Measurements from ENCODE around the gene TMEM14C.

TMEM14C gene

GRCh38 chr6:10722820-10723566 lies at the start of gene TMEM14C:
TMEM14C (plus strand) TSS chr6:10723070; CDS start chr6:10724614, 1,544 bp downstream.
- Histone ChIP-seq H3K9me3 (ENCODE audit: control insufficient read depth, insufficient read depth, low read depth, low read length) (peaks cover 24% of the 10 kb centered on the region), H3K4me1 (ENCODE audit: control insufficient read depth, insufficient read depth, low read length) (peaks cover 21% of the 10 kb centered on the region; the same call in 1 of the 2 replicates), H3K4me3 (ENCODE audit: low read depth, low read length) (peak within 1 kb of the TSS; percentile 97), H3K36me3 (ENCODE audit: control insufficient read depth, insufficient read depth, low read length) (peaks cover 34% of the 10 kb centered on the region), H3K9ac (ENCODE audit: low read length) (peak within 1 kb of the TSS; percentile 92), H3K27ac (ENCODE audit: low read depth, low read length) (peak within 1 kb of the TSS; percentile 77), H3K27me3 (ENCODE audit: control insufficient read depth, insufficient read depth, low read length) (no peaks in the 10 kb centered on the region)

- Histone ChIP-seq H3K4me3 (ENCODE audit: low read depth, low read length) (no peak overlapping the region), H3K9ac (ENCODE audit: low read length) (no peak overlapping the region), H3K9me3 (ENCODE audit: control insufficient read depth, insufficient read depth, low read depth, low read length) (no peaks in the 10 kb centered on the region), H3K4me1 (ENCODE audit: control insufficient read depth, insufficient read depth, low read length) (no peaks in the 10 kb centered on the region), H3K27ac (ENCODE audit: low read depth, low read length) (no peak overlapping the region), H3K36me3 (ENCODE audit: control insufficient read depth, insufficient read depth, low read length) (no peaks in the 10 kb centered on the region), H3K27me3 (ENCODE audit: control insufficient read depth, insufficient read depth, low read length) (no peaks in the 10 kb centered on the region)
These were observed 46.5 kb upstream of the TMEM14C start for GRCh38 chr6:10676403-10676802.

GRCh38 chr6:10678456-10678855 lies 44.4 kb upstream of the TMEM14C start:
- Histone ChIP-seq H3K36me3 (ENCODE audit: control insufficient read depth, insufficient read depth, low read length) (no peaks in the 10 kb centered on the region), H3K4me1 (ENCODE audit: control insufficient read depth, insufficient read depth, low read length) (no peaks in the 10 kb centered on the region; the same call in 1 of the 2 replicates), H3K9ac (ENCODE audit: low read length) (no peak overlapping the region), H3K4me3 (ENCODE audit: low read depth, low read length) (no peak overlapping the region), H3K9me3 (ENCODE audit: control insufficient read depth, insufficient read depth, low read depth, low read length) (no peaks in the 10 kb centered on the region), H3K27me3 (ENCODE audit: control insufficient read depth, insufficient read depth, low read length) (no peaks in the 10 kb centered on the region), H3K27ac (ENCODE audit: low read depth, low read length) (no peak overlapping the region)

DNA sequence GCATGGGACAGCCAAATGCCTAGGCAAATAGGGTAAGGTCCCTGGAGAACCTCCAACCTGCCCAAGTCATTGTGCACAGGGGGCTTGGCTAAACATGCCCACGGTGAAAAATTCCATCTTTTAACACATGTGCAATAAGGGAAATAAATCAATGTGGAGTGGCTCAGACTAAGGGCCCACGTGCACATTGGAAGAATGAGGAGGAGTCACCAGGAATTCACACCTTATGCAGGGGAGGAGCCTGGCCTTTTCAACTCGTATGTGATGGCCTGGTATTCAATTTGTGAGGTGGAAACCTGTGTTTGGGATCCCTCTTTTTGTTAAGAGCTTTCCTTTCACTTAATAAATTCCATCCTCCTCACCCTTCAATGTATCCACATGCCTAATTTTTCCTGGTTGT lies 41.1 kb upstream of the TMEM14C start:
- Histone ChIP-seq H3K9ac (ENCODE audit: low read length) (no peak overlapping the region), H3K4me1 (ENCODE audit: control insufficient read depth, insufficient read depth, low read length) (no peaks in the 10 kb centered on the region; the same call in 1 of the 2 replicates), H3K27me3 (ENCODE audit: control insufficient read depth, insufficient read depth, low read length) (no peaks in the 10 kb centered on the region), H3K36me3 (ENCODE audit: control insufficient read depth, insufficient read depth, low read length) (no peaks in the 10 kb centered on the region), H3K27ac (ENCODE audit: low read depth, low read length) (no peak overlapping the region), H3K9me3 (ENCODE audit: control insufficient read depth, insufficient read depth, low read depth, low read length) (no peaks in the 10 kb centered on the region), H3K4me3 (ENCODE audit: low read depth, low read length) (no peak overlapping the region)

- no peak overlapping the region for H3K4me3 ChIP-seq (ENCODE audit: low read depth, low read length)
- peaks cover 3% of the 10 kb centered on the region for H3K4me1 ChIP-seq (ENCODE audit: control insufficient read depth, insufficient read depth, low read length)
- no peak overlapping the region for H3K9ac ChIP-seq (ENCODE audit: low read length)
- no peaks in the 10 kb centered on the region for H3K36me3 ChIP-seq (ENCODE audit: control insufficient read depth, insufficient read depth, low read length)
- H3K27ac ChIP-seq (ENCODE audit: low read depth, low read length), result no peak overlapping the region
- no peaks in the 10 kb centered on the region for H3K9me3 ChIP-seq (ENCODE audit: control insufficient read depth, insufficient read depth, low read depth, low read length)
- no peaks in the 10 kb centered on the region for H3K27me3 ChIP-seq (ENCODE audit: control insufficient read depth, insufficient read depth, low read length)
These were observed 40.4 kb upstream of the TMEM14C start for GRCh38 chr6:10682355-10682988.

DNA sequence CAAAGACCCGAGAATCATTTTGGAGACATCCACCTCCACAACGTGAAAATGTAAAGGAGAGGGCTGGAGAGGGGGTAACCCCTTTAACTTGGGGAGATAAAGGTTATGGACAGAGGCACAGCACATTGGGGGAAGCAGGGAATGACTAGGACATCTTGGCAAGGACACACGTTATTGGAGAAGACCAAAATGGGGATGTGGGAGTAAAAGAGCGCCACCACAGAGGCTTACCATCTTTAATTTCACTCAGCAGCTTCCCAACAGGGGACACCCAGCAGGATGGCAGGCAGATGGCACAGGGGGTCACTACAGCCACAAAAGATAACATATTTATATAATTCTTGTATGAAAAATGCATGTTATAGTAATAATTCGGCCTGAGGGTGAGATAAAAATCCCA lies 38.3 kb upstream of the TMEM14C start:
- no peaks in the 10 kb centered on the region for H3K36me3 ChIP-seq (ENCODE audit: control insufficient read depth, insufficient read depth, low read length)
- no peak overlapping the region for H3K9ac ChIP-seq (ENCODE audit: low read length)
- H3K27ac ChIP-seq (ENCODE audit: low read depth, low read length), result no peak overlapping the region
- H3K9me3 ChIP-seq (ENCODE audit: control insufficient read depth, insufficient read depth, low read depth, low read length), result no peaks in the 10 kb centered on the region
- H3K4me1 ChIP-seq (ENCODE audit: control insufficient read depth, insufficient read depth, low read length), result peaks cover 7% of the 10 kb centered on the region
- H3K4me3 ChIP-seq (ENCODE audit: low read depth, low read length), result no peak overlapping the region
- no peaks in the 10 kb centered on the region for H3K27me3 ChIP-seq (ENCODE audit: control insufficient read depth, insufficient read depth, low read length)

DNA sequence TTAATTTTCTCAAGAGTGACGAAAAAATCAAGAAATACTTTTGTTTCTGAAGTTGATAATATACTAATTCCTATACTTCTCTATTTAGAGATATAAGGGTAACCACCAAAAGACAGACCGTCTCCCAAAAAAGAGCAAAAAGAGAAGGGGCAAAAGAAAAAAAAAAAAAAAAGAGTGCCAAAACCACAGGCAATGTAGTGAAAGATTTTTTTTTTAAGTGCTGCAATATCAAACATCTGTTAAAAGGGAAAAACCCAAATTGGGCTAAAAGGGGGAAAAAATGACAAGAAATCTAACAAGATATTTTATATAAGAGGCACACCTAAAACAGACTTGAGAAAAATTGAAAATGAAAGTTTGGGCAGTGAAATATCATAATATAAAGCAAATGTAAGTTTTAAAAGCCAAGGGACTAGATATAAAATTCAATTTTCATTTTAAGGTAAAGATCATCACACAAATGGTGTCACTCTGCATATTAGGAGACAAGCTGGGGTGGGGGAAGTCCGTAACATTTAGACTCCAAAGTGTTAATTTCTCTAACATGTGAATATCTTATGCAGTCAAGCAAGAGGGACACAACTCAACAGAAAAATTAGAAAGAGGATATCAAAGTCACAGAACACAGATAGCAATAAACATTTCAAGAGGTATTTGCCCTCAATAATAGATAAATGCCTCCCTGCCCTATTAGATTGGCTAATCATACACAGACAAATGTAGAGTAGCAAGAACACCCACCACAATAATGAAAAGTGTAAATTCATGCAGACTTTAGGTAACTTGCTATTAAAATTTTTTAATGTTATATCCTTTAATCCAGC lies 37.6 kb upstream of the TMEM14C start:
- Histone ChIP-seq H3K27me3 (ENCODE audit: control insufficient read depth, insufficient read depth, low read length) (no peaks in the 10 kb centered on the region), H3K9ac (ENCODE audit: low read length) (no peak overlapping the region), H3K4me3 (ENCODE audit: low read depth, low read length) (no peak overlapping the region), H3K4me1 (ENCODE audit: control insufficient read depth, insufficient read depth, low read length) (peaks cover 7% of the 10 kb centered on the region), H3K27ac (ENCODE audit: low read depth, low read length) (no peak overlapping the region), H3K9me3 (ENCODE audit: control insufficient read depth, insufficient read depth, low read depth, low read length) (no peaks in the 10 kb centered on the region), H3K36me3 (ENCODE audit: control insufficient read depth, insufficient read depth, low read length) (no peaks in the 10 kb centered on the region)

DNA sequence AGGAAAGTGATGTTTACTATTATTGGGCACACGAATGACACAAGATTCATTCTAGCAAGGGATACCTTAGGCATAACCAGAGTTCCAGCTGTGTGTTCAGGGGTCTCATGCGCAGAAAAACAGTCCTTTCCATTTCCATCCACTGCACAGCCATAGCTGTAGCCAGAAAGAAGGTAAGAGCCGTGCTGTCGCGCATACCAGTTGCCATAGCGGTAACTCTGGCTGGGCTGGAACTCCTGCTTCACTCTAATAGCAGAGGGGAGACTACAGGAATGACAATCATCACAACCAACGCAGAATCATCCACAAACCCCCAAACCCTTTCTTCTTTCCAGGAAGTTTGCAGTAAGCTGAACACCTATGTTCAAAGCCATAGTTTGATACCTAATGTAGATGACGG lies 36.0 kb upstream of the TMEM14C start:
- no peak overlapping the region for H3K27ac ChIP-seq (ENCODE audit: low read depth, low read length)
- H3K27me3 ChIP-seq (ENCODE audit: control insufficient read depth, insufficient read depth, low read length), result no peaks in the 10 kb centered on the region
- H3K9me3 ChIP-seq (ENCODE audit: control insufficient read depth, insufficient read depth, low read depth, low read length), result no peaks in the 10 kb centered on the region
- no peak overlapping the region for H3K4me3 ChIP-seq (ENCODE audit: low read depth, low read length)
- no peak overlapping the region for H3K9ac ChIP-seq (ENCODE audit: low read length)
- peaks cover 7% of the 10 kb centered on the region for H3K4me1 ChIP-seq (ENCODE audit: control insufficient read depth, insufficient read depth, low read length)
- H3K36me3 ChIP-seq (ENCODE audit: control insufficient read depth, insufficient read depth, low read length), result no peaks in the 10 kb centered on the region

DNA sequence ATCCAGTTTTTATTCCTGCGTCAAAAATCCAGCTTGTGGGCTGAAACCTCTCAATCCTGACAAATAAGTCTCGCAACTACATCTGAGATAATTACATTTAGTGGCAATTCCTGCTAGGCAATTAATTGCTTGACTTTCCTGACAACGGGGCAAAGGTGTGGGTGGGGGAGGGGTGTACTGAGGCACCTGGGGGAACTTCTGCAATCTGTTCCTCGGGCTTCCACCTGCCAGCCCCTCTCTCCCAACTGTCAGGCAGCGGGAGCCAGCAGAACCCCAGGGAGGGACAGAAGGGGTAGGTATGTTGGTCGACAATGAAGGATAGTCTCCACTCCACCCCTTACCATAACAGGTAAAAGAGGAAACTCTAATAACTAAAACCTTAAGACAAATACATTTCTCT lies 35.3 kb upstream of the TMEM14C start:
- H3K36me3 ChIP-seq (ENCODE audit: control insufficient read depth, insufficient read depth, low read length), result no peaks in the 10 kb centered on the region
- H3K9ac ChIP-seq (ENCODE audit: low read length), result no peak overlapping the region
- H3K27ac ChIP-seq (ENCODE audit: low read depth, low read length), result no peak overlapping the region
- peaks cover 7% of the 10 kb centered on the region for H3K4me1 ChIP-seq (ENCODE audit: control insufficient read depth, insufficient read depth, low read length)
- no peaks in the 10 kb centered on the region for H3K27me3 ChIP-seq (ENCODE audit: control insufficient read depth, insufficient read depth, low read length)
- no peaks in the 10 kb centered on the region for H3K9me3 ChIP-seq (ENCODE audit: control insufficient read depth, insufficient read depth, low read depth, low read length)
- no peak overlapping the region for H3K4me3 ChIP-seq (ENCODE audit: low read depth, low read length)

DNA sequence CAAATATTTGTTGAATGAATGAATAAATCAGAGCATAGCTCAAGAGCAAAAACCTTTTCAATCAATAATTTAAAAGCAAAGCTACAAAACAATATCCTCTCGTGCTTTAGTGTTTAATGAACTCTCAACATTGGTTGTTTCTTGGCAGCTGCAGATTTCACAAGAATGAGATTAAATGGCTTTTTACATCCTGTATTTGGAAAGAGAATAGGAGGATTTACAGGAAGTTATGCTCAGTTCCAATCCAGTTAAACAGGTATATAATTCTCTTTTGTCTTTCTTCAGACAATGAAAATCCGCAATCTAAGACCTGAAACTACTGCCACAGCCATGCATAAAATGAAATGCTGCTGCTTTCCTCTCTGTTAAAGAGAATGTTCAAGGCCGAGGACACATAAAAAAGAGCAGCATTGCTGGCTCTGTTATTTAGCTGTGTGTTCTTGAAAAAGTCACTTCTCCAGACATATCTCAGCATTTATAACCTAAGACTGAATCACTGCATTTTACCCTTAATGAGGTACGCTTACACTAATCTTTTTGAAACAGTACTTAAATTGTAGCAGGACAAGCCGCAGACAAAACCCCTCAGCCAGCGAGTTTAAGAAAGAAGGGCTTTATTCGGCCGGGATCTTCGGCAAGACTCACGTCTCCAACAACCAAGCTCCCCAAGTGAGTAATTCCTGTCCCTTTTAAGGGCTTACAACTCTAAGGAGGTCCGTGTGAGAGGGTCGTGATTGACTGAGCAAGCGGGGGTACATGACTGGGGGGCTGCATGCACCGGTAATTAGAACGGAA lies 32.0 kb upstream of the TMEM14C start:
- Histone ChIP-seq H3K4me1 (ENCODE audit: control insufficient read depth, insufficient read depth, low read length) (peaks cover 15% of the 10 kb centered on the region), H3K9ac (ENCODE audit: low read length) (no peak overlapping the region), H3K9me3 (ENCODE audit: control insufficient read depth, insufficient read depth, low read depth, low read length) (no peaks in the 10 kb centered on the region), H3K27me3 (ENCODE audit: control insufficient read depth, insufficient read depth, low read length) (no peaks in the 10 kb centered on the region), H3K36me3 (ENCODE audit: control insufficient read depth, insufficient read depth, low read length) (no peaks in the 10 kb centered on the region), H3K27ac (ENCODE audit: low read depth, low read length) (no peak overlapping the region), H3K4me3 (ENCODE audit: low read depth, low read length) (no peak overlapping the region)
